SK-MEL-5 (cell line): ENCODE data around the gene FGFRL1. TPM values are rescaled to one million over a fixed set of nuclear protein-coding genes. Genes with fewer than 3 reads are reported as not detected.
A peak's percentile ranks its signal among the peaks of the same experiment; 100 is the strongest.

Experiments used
- DNase-seq: peaks from one replicate; pipeline ENCODE4 v3.0.0-alpha.2; 2016; ENCODE audit warnings: low read depth, low spot score
- in situ Hi-C: cut with HindIII; loops from 2 replicates; pipeline ENCODE4 v1.10.0; 2016; ENCODE audit warnings: low sequenced_read_pairs, high pct_unique_total_duplicates, low pct_unique_long_range_greater_than_20kb
- total RNA-seq: library from RNA; depleted of rRNA; stranded (reverse); fragments of >200 nt; shearing (Covaris generic); gene quantifications from 2 replicates; pipeline ENCODE4 v1.2.3, GENCODE V29; 2014

Gene FGFRL1
- total RNA-seq, 1 experiment from 2014 or later = 6.6 TPM

DNA sequence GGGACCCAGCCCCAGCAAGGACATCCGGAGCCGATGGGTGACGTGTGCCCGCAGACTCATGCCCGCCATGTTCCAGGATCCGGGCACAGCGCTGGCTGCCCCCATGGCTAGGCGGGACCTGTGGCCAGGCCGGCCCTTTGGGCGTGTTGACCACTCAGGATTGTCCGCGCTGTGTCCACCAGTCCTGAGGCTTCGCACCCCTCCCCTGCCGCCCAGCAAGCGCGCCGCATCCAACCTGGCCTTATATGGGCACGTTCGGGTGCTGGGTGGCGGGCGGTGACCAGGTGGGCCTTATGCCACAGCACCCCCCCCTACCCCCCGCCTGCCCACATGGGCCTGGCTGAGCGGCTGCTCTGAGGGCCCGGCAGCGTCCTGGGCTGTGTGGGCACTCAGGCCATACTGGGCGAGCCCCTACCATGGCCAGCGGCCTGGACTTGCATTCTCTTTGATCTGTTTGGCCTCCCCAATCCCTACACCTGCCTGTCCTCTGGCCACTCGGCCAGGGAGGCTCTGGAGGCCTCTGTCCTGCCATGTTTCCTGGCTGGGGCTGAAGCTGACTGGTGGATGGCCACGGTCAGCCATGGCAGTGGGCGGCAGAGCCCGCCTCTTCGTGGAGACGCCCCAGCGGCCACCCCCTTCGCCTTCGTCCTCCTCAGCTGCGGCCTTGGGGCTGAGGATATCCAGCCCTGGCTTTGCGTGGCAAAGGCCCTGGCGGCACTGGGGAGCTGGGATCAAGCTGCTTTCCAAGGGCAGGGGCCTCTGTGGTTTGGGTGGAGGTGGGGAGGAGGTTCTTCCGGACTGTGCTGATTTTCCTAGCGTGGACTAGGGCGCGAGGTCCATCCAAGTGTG is 2.0 kb downstream of the FGFRL1 start:
- in situ Hi-C loops = no loop called here
- DNase-seq = no peak

DNA sequence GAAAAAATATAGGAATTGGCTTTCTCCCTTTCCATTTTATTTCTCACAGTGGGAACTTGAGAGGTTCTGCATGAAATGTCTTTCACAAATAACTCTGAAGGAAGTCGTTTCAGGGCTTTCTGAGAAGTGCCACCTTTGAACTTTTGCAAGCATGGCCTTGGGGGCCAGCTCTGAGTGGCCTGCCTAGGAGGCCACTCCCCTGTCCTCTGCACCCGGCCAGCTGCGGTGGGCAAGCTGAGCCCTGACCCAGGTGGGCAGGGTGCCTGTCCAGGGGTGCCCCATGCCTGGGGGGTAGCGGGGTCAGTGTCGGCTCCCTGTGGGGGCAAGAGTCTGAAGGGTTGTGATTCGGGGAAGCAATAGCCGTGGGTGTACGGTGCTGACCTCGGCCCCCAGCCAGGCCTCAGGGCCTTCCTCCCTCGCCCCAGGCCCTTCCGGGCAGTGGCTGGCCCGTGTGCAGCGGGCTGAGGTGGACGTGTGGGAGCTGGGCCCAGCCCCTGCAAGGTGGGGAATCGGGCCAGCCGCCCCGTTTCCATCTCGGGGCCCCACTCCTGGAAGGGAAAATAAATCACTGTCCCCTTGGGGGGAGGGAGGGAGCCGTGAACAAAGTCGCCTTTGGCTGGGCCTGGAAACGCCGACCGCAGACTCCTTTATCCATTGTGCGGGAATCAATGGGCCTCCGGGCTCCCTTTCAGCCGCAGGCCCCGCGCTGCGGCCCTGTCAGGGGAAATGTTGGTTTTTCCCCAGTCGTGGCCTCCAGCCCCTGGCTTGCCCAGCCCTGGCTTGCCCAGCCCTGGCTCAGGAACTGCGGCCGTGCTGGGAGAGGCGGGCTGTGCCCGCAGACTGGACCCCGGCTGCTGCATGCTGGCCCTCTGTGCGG is 3.1 kb downstream of the FGFRL1 start:
- peak; percentile 78 for DNase-seq
- in situ Hi-C loops = no loop called here

DNA sequence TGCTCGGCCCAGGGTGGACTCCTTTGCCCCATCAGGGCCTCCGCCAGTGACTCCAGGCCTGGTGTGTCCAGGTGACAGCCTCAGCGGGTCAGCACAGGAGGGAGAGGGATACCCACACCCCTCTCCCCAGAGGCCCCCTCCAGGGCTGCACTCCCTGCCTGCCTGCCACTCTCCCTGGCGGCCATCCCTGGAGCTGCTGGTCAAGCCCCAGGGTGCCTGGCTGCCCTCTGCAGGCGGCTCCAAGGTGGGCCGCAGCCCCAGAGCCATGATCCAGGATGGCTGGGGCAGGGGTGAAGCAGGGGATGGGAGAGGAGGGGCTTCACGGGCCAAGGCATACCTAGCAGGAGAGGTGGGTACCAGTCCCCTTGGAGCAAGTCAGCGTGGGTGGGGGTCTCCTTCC is 3.8 kb downstream of the FGFRL1 start:
- DNase-seq = no peak

DNA sequence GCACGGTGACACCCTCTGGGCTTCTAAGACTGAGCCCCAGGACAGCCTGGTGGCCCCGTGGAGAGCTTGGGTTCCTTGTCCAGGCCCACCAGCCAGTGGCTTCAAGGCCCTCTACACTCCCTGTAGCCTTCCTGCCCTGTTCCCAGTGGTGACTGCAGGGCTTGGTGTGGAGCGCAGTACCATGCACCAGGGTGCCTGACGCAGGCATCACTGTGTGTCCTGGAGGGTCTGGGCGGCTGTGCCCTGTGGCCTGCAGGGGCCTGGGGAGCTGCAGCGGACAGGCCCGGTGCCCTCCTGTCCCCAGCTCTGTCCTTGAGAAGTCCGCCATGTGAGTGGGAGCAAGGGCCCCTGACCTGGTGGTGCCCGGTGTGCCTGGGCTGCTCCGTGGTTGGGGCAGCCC is 4.3 kb downstream of the FGFRL1 start:
- in situ Hi-C loops = no loop called here
- no peak for DNase-seq

More for the DNA sequence above, 3.8 kb downstream of the FGFRL1 start:
- in situ Hi-C loops = no loop called here

DNA sequence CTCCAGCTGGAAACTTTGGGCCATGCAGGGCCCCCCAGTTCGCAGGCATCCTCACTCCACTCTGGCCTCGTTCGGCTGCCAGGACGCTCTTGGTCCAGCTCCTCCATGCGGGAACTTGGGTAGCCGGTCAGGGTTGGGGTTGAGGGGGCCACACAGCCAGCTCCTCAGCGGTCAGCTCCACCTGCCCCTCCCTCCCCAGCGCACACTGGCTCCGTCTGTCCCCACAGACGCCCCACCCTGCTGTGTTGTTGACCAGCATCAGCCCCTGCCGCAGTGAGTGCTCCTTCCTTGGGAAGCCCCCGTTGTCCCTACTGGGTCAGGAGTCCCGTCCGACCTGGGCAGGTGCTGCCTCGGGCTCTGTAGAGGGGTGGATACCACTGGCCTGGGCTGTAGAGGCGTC is 5.8 kb downstream of the FGFRL1 start:
- DNase-seq = no peak
- in situ Hi-C loops = no loop called here

DNA sequence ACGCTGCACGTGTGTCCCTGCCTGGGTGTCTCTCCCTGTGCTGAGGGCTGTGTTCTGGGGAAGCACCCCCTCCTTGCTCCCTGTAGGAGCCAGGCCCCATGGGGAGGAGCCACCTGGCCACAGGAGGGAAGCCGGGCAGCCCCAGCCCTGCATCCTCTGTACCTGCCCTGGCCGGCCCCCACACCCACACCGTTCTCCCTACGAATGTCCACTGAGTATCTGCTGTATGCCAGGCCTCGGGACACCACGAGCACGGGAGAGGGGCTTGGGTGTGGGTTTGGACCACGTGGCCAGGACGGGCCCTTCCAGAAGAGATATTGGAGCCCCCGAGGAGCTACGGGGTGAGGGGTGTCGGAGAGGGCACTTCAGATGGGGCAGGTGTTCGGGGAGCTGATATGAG is 6.3 kb downstream of the FGFRL1 start:
- in situ Hi-C loops = no loop called here
- no peak for DNase-seq

DNA sequence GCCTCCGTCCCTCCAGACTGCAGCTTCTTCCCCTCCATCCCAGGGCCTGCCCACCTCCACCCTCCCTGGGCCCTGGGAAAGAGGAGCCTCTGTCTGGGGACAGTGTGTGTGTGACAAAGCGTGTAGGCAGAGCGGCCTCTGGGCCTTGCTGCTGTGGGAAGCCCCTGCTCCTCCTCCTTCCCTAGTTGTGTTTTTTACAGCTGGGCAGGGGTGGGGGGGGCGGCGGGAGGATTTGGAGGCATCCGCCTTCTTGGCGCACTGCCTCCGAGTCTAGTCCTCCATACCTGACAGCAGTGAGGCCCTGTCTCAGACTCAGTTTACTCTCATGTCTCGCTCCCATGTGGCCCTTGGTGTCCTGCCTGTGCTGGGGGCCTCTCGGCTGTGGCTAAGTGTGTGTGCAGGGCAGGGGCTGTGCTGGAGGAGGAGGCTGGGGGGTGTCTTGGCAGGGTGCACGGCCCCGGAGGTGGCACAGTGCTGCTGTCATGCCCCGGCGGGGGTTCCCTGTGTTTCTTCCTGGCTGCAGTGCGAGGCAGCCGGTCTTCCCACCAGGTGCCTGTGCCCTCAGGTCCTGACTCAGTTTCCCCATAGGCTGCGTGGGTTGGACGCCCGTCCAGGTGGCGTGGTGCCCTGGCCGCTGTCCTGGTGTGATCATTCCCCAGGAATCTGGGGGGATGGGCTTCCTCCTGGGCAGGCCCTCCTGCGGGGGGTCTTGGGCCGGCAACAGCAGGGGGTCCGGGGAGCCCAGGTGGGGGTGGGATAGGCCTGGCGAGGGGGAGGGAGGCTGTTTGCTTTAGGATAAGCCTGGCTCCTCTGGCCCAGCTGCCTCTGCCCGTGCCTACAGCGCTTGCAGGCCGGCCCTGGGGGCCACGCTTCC is 7.0 kb downstream of the FGFRL1 start:
- in situ Hi-C loops = no loop called here
- DNase-seq = no peak

DNA sequence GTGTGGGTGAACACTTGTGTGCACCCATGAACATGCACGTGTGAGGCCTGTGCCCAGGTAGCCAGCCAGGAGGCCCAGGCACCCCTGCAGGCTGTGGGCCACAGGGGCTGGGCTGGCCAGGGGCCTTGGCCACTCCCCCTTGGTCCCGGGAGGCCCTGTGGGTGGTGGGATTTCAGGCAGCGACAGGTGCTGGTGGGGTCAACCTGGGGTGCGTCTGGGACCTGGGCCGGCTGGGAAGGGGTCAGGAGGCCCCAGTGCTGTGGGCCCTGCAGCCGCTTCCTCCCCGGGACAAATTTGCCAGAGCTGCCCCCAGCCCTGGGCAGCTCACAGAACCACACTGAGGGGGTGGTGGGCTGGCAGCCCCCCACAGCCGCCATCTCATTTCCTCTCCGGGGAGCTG is 7.9 kb downstream of the FGFRL1 start:
- in situ Hi-C loops = no loop called here
- DNase-seq = no peak

DNA sequence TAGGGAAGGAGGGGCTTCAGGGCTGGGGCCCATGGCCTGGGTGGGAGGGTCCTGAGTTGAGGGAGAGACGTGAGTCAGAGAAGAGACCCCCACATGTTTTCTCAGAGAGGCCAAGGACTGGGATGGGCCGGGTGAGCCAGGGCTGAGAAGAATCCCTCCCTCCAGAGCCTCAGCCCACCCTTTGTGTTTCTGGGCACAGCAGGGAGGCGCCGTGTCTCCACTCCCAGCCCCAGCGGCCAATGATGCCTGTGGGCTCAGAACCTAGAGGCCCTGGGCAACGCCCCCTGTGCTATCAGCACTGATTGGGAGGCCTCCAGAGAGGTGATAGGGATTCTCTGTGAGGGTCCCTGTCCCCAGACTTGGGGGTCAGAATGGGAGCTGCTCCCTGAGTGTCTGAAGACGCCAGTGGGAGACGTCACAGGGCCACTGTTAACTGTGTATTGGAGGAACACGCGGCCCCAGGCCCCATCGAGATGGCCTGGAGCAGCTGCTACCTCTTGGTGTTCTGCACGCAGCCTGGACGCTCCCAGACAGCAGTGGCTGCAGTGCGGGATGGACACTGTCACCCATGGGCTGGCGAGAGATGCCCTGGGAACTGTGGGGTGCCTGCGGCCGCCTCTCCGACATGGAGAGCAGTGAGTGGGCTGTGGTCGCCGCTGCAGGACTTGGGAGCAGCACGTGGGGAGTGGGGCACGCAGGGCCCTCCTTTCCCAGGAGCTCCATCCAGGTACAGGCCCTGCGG is 8.5 kb downstream of the FGFRL1 start:
- in situ Hi-C loops = no loop called here
- DNase-seq = no peak

DNA sequence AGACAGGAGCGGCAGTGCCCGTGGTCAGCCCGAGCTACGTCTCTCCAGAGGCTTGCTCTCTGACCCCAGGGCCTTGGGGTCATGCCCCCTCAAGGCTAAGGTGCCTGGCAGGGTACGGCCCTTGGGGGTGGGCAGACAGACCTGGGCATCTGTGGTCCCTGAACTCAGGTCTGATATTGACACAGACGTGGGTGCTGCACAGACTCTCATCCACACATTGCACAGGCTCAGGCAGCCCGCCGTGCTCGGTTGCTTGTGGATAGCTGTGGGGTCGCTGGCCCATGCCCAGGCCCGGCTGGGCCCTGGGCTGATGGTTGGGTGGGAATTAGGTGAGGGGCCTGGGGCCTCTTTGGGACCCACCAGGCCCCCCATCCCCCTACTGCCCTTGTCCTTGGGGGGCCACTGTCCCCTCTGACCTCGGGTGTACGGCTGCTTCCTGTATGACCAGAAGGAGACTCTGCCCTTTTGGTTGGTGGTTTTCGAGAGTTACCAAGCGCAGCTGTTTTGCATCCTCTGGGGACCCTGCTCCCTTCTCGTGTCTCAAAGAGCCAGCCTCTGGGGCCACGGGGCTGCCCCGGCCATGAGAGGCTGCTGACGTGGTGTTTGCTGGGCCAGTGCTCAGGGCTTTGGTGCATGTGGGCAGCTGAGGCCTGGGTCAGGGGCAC is 10.1 kb downstream of the FGFRL1 start:
- no peak for DNase-seq
- in situ Hi-C loops = no loop called here

DNA sequence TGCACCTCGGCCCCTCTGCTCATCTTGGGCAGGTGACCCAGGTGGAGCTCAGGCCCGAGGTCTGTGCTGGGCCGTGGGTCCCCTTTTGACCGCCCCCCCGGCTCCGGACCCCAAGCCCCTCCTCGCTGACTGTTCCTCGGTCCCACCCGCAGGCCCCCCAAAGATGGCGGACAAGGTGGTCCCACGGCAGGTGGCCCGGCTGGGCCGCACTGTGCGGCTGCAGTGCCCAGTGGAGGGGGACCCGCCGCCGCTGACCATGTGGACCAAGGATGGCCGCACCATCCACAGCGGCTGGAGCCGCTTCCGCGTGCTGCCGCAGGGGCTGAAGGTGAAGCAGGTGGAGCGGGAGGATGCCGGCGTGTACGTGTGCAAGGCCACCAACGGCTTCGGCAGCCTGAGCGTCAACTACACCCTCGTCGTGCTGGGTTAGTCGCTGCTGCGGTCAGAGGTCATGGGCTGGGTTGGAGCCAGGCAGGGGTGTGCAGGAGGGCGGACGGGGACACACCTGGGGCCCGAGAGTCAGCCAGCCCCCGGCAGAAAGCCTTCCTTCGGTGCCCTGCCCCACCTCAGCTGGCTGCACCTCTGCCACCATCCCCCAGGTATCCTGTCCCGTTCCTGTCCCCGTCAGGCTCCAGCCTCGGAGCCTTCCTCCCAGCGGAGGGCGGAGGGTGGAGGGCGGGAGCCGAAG is 10.8 kb downstream of the FGFRL1 start:
- DNase-seq = no peak
- in situ Hi-C loops = no loop called here

DNA sequence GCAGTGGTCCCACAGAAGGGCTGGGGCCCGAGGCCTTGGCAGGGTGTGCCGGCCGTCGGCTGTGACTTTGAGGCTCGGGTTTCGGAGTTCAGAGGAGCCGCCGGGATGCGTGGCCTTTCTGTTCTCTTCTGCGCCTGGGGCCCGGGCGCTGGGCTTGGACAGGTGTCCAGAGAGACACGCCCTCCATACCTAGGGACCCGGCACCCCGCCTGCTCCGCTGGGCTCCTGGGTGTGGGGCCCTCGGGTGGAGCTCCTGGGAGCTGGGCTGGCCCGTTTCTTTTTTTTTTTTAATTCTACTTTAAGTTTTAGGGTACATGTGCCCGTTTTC is 11.3 kb downstream of the FGFRL1 start:
- DNase-seq = no peak
- in situ Hi-C loops = no loop called here

DNA sequence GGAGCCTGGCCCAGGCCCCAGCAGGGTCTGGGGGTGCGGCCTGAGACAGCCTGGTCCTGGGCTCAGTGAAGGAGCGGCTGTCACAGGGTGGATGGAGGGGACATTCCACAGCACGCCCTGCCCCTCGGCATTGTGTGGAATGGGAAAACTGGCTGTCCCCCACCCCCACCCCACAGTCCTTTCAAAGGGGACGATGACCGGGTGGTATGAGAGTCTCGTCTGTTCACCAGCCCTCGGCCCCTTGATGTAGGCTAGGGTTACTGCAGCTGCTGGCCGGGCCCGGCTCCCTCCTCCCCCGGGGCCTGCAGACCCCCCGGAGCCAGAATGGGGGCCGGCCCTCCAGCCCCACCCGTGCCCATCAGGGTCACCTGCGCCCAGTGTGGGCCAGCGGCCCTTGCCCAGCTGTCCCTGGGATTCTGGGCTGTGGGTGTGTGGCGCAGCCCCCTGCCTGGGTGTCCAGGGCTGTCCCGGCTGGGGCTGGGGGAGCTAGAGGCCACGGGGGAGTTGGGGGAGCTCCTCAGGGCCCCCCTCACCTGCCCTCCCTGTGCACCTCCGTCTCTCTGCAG is 11.7 kb downstream of the FGFRL1 start:
- no peak for DNase-seq

DNA sequence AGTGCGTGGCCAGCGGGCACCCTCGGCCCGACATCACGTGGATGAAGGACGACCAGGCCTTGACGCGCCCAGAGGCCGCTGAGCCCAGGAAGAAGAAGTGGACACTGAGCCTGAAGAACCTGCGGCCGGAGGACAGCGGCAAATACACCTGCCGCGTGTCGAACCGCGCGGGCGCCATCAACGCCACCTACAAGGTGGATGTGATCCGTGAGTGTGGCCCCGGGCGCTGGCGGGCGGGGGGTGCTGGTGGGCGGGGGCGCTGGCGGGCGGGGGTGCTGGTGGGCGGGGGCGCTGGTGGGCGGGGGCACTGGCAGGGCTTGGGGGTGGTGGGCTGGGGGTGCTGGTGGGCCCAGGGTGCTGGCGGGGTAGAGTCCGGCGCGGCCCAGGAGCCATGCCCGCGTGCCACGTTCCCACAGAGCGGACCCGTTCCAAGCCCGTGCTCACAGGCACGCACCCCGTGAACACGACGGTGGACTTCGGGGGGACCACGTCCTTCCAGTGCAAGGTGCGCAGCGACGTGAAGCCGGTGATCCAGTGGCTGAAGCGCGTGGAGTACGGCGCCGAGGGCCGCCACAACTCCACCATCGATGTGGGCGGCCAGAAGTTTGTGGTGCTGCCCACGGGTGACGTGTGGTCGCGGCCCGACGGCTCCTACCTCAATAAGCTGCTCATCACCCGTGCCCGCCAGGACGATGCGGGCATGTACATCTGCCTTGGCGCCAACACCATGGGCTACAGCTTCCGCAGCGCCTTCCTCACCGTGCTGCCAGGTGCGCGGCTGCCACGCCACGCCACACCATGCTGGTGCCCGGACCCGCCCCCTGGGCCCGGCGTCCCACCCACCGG is 12.7 kb downstream of the FGFRL1 start:
- no peak for DNase-seq
- in situ Hi-C loops = no loop called here

More for the DNA sequence above, 11.7 kb downstream of the FGFRL1 start:
- in situ Hi-C loops = no loop called here

DNA sequence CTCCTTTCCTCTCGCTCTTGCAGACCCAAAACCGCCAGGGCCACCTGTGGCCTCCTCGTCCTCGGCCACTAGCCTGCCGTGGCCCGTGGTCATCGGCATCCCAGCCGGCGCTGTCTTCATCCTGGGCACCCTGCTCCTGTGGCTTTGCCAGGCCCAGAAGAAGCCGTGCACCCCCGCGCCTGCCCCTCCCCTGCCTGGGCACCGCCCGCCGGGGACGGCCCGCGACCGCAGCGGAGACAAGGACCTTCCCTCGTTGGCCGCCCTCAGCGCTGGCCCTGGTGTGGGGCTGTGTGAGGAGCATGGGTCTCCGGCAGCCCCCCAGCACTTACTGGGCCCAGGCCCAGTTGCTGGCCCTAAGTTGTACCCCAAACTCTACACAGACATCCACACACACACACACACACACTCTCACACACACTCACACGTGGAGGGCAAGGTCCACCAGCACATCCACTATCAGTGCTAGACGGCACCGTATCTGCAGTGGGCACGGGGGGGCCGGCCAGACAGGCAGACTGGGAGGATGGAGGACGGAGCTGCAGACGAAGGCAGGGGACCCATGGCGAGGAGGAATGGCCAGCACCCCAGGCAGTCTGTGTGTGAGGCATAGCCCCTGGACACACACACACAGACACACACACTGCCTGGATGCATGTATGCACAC is 13.6 kb downstream of the FGFRL1 start:
- in situ Hi-C loops = no loop called here
- DNase-seq = no peak
